ENCODE measurements around the gene SLAMF9. TPM values are rescaled to one million over a fixed set of nuclear protein-coding genes. Genes with fewer than 3 reads are reported as not detected.

The SLAMF9 gene
- total RNA-seq, 1 experiment from 2014 or later = 0.36 TPM

DNA sequence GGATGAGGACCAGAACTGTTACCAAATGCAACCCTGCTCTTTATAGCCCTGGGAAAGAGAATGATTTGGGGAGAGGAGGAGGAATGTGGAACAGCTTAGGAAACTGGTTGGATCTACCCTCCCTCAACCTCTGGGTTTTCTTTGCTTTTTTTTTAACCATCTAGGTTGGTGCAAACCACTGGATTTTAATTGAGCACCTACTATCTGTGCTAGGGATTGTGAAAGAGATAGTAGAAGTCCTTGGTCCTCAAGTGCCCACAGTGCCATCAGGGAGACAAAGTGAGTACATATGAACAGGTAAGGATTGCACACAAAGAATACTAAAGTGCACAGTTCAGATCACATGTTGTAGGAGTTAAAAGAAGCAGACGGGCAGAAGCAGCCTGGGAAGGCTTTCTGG is 33.4 kb downstream of the SLAMF9 start:
- ChIA-PET POLR2A (no interaction called here), CTCF (no interaction called here)
- H3K4me3 ChIP-seq (ENCODE audit: low read depth, low read length) = no peak overlapping the region
- DNase-seq = no peak
- BruUV-seq (replicated peaks) = no TSS peak
- no peaks in the 10 kb centered on the region for H3K9me3 ChIP-seq
- intact Hi-C loops (cut with micrococcal nuclease; ENCODE audit: unreplicated experiment) = no loop called here
- no peaks in the 10 kb centered on the region for H3K27me3 ChIP-seq (replicated peaks; ENCODE audit: control insufficient read depth, insufficient read depth, low read length)
- Mint-ChIP-seq H3K9me3 (ENCODE audit: unreplicated experiment) (no peaks in the 10 kb centered on the region), H3K4me1 (ENCODE audit: low read depth, unreplicated experiment) (peaks cover 54% of the 10 kb centered on the region), H3K4me3 (ENCODE audit: unreplicated experiment) (peak overlapping the region; percentile 16), H3K36me3 (ENCODE audit: insufficient read depth, unreplicated experiment) (peaks cover 86% of the 10 kb centered on the region), H3K27ac (ENCODE audit: unreplicated experiment) (peak overlapping the region; percentile 11), H3K27me3 (ENCODE audit: insufficient read depth, unreplicated experiment) (no peaks in the 10 kb centered on the region)
- peaks cover 4% of the 10 kb centered on the region for H3K36me3 ChIP-seq (ENCODE audit: control insufficient read depth, insufficient read depth, low read length)
- H3K4me1 ChIP-seq = peaks cover 70% of the 10 kb centered on the region
- TF ChIP-seq, protein P1, sequence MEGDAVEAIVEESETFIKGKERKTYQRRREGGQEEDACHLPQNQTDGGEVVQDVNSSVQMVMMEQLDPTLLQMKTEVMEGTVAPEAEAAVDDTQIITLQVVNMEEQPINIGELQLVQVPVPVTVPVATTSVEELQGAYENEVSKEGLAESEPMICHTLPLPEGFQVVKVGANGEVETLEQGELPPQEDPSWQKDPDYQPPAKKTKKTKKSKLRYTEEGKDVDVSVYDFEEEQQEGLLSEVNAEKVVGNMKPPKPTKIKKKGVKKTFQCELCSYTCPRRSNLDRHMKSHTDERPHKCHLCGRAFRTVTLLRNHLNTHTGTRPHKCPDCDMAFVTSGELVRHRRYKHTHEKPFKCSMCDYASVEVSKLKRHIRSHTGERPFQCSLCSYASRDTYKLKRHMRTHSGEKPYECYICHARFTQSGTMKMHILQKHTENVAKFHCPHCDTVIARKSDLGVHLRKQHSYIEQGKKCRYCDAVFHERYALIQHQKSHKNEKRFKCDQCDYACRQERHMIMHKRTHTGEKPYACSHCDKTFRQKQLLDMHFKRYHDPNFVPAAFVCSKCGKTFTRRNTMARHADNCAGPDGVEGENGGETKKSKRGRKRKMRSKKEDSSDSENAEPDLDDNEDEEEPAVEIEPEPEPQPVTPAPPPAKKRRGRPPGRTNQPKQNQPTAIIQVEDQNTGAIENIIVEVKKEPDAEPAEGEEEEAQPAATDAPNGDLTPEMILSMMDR (IDR thresholded peaks at IDR 0.05; ENCODE audit: insufficient read depth in 1 of 2, low read depth in 1 of 2, low read length in 1 of 2, severe bottlenecking in 1 of 2, unreplicated experiment in 1 of 2) = no peak

DNA sequence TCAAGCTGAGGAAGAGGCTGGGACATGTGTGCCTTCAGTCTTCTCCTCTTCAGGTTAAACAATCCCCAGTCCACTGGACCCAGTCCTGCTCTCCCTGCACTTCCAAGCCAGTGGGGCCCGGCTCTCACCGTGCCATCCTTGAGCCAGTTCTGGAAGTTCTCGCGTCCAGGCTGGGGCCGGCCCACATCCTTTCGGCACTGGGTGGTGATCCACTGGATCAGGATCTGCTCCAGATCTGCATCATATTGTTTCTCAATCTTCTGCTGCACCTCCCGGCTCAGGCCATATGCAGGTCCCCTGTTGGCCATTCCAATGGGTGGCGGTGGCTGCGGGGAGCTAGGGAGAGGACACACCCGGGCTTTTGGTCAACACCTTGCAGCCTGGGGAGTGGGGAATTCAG is 33.8 kb downstream of the SLAMF9 start:
- intact Hi-C loops (cut with micrococcal nuclease; ENCODE audit: unreplicated experiment) = no loop called here
- Mint-ChIP-seq H3K36me3 (ENCODE audit: insufficient read depth, unreplicated experiment) (peaks cover 86% of the 10 kb centered on the region), H3K27ac (ENCODE audit: unreplicated experiment) (no peak overlapping the region), H3K4me1 (ENCODE audit: low read depth, unreplicated experiment) (peaks cover 59% of the 10 kb centered on the region), H3K27me3 (ENCODE audit: insufficient read depth, unreplicated experiment) (no peaks in the 10 kb centered on the region), H3K4me3 (ENCODE audit: unreplicated experiment) (no peak overlapping the region), H3K9me3 (ENCODE audit: unreplicated experiment) (no peaks in the 10 kb centered on the region)
- peaks cover 74% of the 10 kb centered on the region for H3K4me1 ChIP-seq
- H3K9me3 ChIP-seq = no peaks in the 10 kb centered on the region
- CTCF ChIA-PET = no interaction called here
- POLR2A ChIA-PET = no interaction called here
- DNase-seq = no peak
- no TSS peak for BruUV-seq (replicated peaks)
- TF ChIP-seq, protein P1 (IDR thresholded peaks at IDR 0.05; ENCODE audit: insufficient read depth in 1 of 2, low read depth in 1 of 2, low read length in 1 of 2, severe bottlenecking in 1 of 2, unreplicated experiment in 1 of 2) = no peak
- peaks cover 4% of the 10 kb centered on the region for H3K36me3 ChIP-seq (ENCODE audit: control insufficient read depth, insufficient read depth, low read length)
- no peak overlapping the region for H3K4me3 ChIP-seq (ENCODE audit: low read depth, low read length)
- H3K27me3 ChIP-seq (replicated peaks; ENCODE audit: control insufficient read depth, insufficient read depth, low read length) = no peaks in the 10 kb centered on the region

DNA sequence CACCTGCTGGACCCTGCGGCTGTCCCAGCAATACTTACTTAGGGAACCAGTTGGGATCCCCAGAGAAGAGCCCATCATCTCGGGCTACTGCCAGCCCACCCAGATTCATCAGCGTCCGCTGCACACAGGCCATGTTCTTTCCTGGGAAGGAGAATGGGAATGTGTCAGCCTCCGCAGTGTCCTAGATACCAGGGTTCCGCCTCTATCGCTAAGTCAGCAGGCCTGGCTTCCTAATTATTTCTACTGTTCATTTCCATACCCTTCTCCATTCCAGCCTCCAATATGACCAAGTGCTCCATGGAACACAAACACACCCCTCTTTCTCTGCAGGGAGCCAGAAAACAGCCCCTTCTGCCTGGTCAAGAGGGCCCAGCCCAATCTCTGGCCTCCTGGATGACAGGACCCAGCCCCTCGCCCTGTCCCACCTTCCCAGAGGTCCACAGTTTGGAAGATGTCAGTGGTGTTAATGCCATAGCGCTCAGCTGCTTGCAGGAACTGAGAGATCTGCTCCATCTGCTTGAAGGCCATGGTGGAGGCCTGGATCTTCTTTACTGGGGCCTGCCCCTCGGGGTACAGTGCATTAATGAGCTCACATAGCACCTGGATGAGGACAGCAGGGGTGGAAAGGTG is 34.7 kb downstream of the SLAMF9 start:
- POLR2A ChIA-PET = no interaction called here
- no TSS peak for BruUV-seq (replicated peaks)
- Histone ChIP-seq H3K9me3 (no peaks in the 10 kb centered on the region), H3K36me3 (ENCODE audit: control insufficient read depth, insufficient read depth, low read length) (peaks cover 4% of the 10 kb centered on the region), H3K27me3 (replicated peaks; ENCODE audit: control insufficient read depth, insufficient read depth, low read length) (no peaks in the 10 kb centered on the region), H3K4me3 (ENCODE audit: low read depth, low read length) (no peak overlapping the region), H3K4me1 (peaks cover 81% of the 10 kb centered on the region)
- no peaks in the 10 kb centered on the region for H3K27me3 Mint-ChIP-seq (ENCODE audit: insufficient read depth, unreplicated experiment)
- DNase-seq = no peak
- TF ChIP-seq, protein P1 (IDR thresholded peaks at IDR 0.05; ENCODE audit: insufficient read depth in 1 of 2, low read depth in 1 of 2, low read length in 1 of 2, severe bottlenecking in 1 of 2, unreplicated experiment in 1 of 2) = no peak
- peaks cover 67% of the 10 kb centered on the region for H3K4me1 Mint-ChIP-seq (ENCODE audit: low read depth, unreplicated experiment)
- H3K9me3 Mint-ChIP-seq (ENCODE audit: unreplicated experiment) = no peaks in the 10 kb centered on the region
- no peak overlapping the region for H3K4me3 Mint-ChIP-seq (ENCODE audit: unreplicated experiment)
- H3K36me3 Mint-ChIP-seq (ENCODE audit: insufficient read depth, unreplicated experiment) = peaks cover 81% of the 10 kb centered on the region
- no peak overlapping the region for H3K27ac Mint-ChIP-seq (ENCODE audit: unreplicated experiment)
- CTCF ChIA-PET = no interaction called here
- intact Hi-C loops (cut with micrococcal nuclease; ENCODE audit: unreplicated experiment) = no loop called here

Data from Caco-2 (cell line).